ENCODE results near the gene PLPP4.
"Not testable (repeated sequence)": the region's sequence is repeated elsewhere in the genome, so short reads cannot be mapped to it uniquely, and the experiment has no call there.

Gene PLPP4

GRCh38 chr10:120485946-120486345, 28.9 kb downstream of the PLPP4 start:
- in situ Hi-C loops (cut with HindIII; ENCODE audit: low sequenced_read_pairs): no loop called here

- in situ Hi-C loops (cut with HindIII; ENCODE audit: low sequenced_read_pairs): no loop called here
Observed at GRCh38 chr10:120486671-120487205, 29.7 kb downstream of the PLPP4 start.

GRCh38 chr10:120490288-120490687, 33.3 kb downstream of the PLPP4 start:
- in situ Hi-C loops (cut with HindIII; ENCODE audit: low sequenced_read_pairs): no loop called here

DNA sequence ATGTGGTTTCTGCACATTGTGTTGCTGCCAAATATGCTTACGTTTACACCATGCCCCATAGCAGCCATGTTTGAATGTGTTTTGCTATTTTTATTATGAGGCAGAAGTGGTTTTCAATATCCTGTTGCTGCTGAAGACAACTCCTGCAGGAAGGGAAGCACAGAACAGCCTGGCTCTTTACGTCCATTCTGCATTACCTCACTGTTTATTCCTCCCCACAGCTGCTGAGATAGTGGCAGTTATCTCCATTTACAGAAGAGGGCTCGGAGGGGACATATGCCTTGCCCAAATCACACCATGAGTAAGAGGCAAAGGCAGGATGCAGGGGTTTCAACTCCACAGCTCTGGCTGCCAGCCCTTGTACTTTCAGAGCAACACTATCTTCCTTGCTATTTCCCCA, 35.3 kb downstream of the PLPP4 start:
- in situ Hi-C loops (cut with HindIII; ENCODE audit: low sequenced_read_pairs): no loop called here

DNA sequence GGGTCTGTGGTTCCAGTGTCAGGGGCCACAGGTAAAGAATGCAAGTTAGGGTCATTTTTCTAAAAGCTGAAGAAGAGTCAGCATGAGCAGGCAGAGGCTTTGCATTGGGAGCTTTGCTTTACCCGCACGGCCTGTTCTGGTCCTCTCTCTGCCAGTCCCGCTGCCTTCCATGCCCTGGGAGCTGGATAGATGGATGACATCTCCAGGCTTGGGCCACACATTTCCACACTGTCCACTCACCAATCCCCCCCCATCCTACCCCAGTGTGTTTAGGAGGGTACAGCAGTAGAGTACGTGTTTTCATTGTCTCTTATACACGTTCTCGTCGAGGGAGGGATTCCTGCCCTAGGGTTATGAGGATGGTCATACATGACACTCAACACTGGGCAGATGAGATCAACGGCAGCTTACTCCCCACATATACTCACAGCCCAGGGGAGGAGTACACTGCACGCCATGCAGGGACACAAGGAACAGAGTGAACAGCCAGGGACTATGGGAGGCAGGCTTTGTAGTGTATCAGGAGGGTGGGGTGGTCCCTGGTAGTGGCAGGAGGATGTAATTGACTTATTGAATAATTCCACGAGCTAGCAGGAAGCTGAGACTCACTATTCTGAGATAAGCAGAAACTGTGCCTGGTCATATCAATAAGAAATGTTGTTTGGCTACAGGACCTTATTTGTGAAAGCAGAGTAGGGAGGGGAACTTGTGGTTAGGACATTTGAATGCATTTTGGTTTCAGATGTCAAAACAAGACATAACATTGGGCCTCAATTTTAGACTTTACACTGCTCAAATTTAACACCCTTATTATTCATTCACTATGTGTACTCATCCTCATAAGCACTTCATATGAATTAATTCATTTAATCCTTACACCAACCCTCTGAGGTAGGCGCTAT, 36.6 kb downstream of the PLPP4 start:
- in situ Hi-C loops (cut with HindIII; ENCODE audit: low sequenced_read_pairs): no loop called here

GRCh38 chr10:120494313-120494710, 37.3 kb downstream of the PLPP4 start:
- in situ Hi-C loops (cut with HindIII; ENCODE audit: low sequenced_read_pairs): no loop called here

DNA sequence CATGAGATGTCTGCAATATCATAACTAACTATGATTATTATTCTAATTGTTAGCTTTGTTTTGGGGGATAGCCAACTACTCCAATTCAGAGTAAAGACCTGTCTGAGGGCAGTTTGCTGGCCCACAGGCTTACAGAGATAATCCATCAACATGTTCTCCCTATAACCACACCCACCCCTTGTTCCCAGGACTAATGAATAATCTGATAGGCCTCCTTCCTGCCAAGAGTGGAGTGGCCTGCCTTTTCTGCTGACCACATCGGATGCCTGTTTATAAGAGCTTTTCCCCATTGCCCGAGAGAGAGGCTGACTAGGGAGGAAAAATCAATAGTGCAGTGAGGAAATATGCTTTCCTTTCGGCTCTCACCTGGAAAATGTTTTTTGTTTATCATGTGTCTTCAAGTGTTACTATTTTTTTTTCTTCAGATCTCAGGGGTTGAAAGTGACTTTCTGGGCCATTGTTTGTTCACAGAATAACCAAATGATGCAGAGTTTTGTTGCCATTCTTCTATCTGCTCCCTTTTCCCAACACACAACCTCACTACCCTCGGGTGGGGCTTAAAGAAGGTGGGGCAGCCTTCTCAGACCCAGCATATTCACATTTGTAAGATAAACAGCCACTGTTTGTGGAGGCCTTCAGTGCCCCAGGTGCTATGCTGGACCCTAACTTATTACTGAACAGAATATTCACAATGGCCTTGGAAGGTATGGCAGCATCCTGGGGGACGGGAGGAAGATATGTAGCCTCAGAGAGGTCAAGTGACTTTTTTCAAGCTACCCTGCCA, 38.4 kb downstream of the PLPP4 start:
- in situ Hi-C loops (cut with HindIII; ENCODE audit: low sequenced_read_pairs): no loop called here

DNA sequence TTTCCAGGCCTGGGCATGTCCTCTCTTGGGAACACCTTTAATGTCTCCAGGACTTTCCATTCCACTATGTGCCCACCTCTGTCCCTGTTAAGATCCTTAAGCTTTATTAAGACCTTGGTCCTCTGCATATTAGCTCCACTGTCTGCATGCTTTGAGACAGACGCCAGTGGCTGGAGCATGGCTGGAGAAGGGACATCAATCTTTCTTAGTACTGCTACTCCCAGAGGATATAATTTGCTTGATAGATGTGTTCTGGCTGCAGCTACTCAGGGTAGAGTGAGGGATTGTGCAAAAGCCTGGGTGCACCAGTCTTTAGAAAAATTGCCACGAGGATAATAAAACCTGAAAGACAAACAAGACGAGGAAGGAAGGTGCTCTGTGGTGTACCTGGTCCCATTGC, 42.9 kb downstream of the PLPP4 start:
- in situ Hi-C loops (cut with HindIII; ENCODE audit: low sequenced_read_pairs): no loop called here

DNA sequence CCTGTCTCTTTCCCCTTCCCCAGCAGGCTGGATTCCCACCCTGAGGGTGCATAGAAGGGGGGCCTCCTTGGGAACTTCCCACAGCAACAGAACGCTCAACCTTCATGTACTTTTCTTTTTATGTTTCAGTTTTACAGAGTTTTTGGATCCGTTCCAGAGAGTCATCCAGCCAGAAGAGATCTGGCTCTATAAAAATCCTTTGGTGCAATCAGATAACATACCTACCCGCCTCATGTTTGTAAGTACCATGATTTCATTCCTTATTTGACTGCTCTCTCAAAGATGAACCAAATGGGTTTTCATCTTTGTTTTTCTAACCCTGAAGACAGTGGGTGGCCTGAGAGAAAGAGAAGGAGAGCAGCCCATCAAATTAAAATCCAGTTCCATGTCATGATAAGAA, 46.7 kb downstream of the PLPP4 start:
- in situ Hi-C loops (cut with HindIII; ENCODE audit: low sequenced_read_pairs): no loop called here

GRCh38 chr10:120504227-120504626, 47.2 kb downstream of the PLPP4 start:
- in situ Hi-C loops (cut with HindIII; ENCODE audit: low sequenced_read_pairs): not testable (repeated sequence)

- in situ Hi-C loops (cut with HindIII; ENCODE audit: low sequenced_read_pairs): no loop called here
Observed at GRCh38 chr10:120505056-120505455, 48.0 kb downstream of the PLPP4 start.

DNA sequence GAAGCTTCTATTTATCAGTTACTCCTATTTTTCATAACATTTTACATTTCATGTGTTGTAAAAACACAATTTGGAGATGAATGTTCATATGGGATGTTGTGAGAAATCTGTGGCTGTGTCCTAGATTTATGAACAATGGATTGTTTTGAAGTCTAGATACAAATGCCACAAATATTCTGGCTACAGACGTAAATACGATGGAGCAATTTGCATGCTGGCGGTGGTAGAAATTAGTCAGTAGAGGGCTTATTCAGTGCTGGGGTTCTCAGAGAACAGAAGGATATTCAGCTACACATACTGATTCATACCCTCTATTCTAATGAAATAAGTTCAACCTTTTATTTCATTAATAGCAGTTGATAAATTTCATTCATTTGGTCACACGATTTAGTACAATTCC, 48.8 kb downstream of the PLPP4 start:
- in situ Hi-C loops (cut with HindIII; ENCODE audit: low sequenced_read_pairs): no loop called here

GRCh38 chr10:120506674-120507073, 49.6 kb downstream of the PLPP4 start:
- in situ Hi-C loops (cut with HindIII; ENCODE audit: low sequenced_read_pairs): no loop called here

DNA sequence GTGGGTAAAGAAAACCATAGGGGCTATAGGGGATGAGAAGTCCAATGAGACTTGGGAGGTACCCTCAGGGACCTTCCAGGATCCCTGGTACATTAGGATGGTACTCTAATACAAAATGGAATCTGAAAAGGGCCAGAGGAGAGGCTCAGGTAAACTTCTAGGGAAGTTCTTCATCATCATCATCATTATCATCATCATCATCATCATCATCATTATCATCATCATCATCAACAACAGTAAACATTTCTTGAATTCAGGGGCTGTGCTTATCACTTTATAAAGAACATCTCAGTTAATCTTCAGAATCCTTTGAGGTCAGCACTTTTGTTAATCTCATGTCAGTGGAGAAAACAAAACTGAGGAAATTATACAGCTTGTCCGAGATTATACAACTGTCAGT, 50.1 kb downstream of the PLPP4 start:
- in situ Hi-C loops (cut with HindIII; ENCODE audit: low sequenced_read_pairs): no loop called here

DNA sequence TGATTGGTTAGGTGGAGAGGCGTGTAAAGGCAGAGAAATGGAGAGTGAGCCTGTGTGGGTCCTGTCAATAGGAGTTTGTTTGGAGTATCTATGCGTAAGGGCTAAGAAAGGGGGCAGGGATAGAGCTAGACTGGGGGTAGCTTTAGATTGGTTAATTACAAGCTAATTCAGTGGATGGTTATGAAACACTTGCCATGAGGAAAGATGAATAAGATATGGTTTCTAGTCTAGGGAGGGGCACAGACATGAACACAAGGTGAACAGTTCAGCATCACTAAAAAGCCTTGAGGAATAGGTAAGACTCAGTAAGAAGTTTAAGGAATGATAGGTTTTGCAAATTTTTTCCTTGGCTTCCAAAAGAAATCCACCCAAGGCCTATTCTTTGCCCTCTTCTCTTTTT, 50.6 kb downstream of the PLPP4 start:
- in situ Hi-C loops (cut with HindIII; ENCODE audit: low sequenced_read_pairs): no loop called here

DNA sequence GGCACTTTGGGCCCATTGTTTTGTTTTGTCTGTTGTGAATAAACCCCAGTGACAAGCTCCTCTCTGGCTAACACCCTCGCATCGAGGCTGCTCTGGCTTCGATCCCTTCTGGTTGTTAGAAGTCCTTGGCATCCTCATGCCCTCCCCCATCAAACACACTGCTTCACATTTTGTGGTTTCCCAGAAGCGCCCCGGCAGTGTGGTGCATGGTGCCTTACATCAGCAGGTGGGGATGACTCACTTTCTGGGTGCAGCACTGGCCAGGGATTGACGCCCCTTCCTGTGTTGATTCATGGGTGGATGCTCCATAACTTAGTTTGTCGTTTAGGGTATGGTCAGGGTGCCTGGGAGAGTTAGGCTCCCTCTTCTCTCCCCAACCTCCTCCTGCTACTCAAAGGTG, 51.4 kb downstream of the PLPP4 start:
- in situ Hi-C loops (cut with HindIII; ENCODE audit: low sequenced_read_pairs): no loop called here

DNA sequence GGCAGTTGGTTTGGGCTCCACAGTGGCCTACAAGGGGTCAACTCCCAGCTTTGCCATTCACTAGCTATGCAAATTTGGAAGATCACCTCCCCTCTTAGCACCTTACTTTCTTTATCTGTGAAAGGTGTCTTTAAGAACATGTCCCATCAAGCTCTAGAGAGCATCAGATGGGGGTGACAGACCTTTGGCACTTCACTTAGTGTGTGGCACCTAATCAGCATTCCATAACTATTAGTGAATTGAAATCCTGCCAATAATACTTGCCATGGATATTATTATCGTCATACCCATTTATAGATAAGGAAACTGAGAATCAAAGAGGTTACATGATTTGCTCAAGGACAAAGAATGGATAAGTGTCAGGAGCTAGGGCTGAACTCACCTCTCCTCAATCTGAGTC, 51.9 kb downstream of the PLPP4 start:
- in situ Hi-C loops (cut with HindIII; ENCODE audit: low sequenced_read_pairs): no loop called here

DNA sequence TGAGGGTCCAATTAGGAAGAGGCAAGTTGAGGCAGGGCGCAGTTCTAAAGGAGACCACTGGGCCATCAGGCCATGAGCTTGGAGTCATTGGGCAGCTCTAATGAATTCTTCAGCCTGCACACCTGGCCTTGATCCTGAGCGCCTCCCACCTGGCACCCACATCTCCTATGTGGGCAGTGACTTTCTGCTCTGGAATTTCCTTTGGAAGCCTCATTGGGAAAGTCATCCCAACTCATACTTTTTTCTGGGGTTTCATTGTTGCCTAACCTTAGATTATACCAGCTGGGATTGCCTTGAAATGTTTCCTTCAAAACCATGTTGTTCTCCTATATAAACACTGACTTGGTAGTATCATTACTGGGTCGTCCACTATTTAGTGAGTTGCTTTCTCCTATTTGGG, 54.1 kb downstream of the PLPP4 start:
- in situ Hi-C loops (cut with HindIII; ENCODE audit: low sequenced_read_pairs): no loop called here

- in situ Hi-C loops (cut with HindIII; ENCODE audit: low sequenced_read_pairs): no loop called here
Observed at GRCh38 chr10:120513307-120513796, 56.3 kb downstream of the PLPP4 start.

- in situ Hi-C loops (cut with HindIII; ENCODE audit: low sequenced_read_pairs): no loop called here
Observed at GRCh38 chr10:120514035-120514620, 57.1 kb downstream of the PLPP4 start.

- in situ Hi-C loops (cut with HindIII; ENCODE audit: low sequenced_read_pairs): no loop called here
Observed at GRCh38 chr10:120514959-120515358, 57.9 kb downstream of the PLPP4 start.

Data from DLD1 (cell line).